GM21423 (cell line): Measurements from ENCODE around the gene SPECC1.
"Not testable (repeated sequence)": the region's sequence is repeated elsewhere in the genome, so short reads cannot be mapped to it uniquely, and the experiment has no call there.

ENCODE experiments used
- ATAC-seq: cut with Tn5 transposase; IDR thresholded peaks from one replicate; pipeline ENCODE4 v1.9.1; 2021; ENCODE audit warnings: mild to moderate bottlenecking, moderate library complexity; ENCODE audit not compliant: unreplicated experiment

Gene SPECC1

GRCh38 chr17:20262226-20263114 lies 253.3 kb downstream of the SPECC1 start:
- ATAC-seq = no peak

DNA sequence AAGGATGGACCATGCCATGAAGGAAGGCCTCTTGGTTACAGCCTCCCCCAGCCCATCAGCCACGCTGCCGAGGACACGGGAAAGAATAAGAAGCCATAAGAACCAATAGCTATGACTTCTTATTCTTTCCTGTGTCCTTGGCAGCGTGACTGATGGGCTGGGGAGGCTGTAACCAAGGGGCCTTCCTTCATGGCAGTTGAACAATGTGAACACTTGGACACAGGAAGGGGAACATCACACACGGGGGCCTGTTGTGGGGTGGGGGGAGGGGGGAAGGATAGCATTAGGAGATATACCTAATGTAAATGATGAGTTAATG lies 253.9 kb downstream of the SPECC1 start:
- not testable (repeated sequence) for ATAC-seq

GRCh38 chr17:20263595-20263994 lies 254.4 kb downstream of the SPECC1 start:
- ATAC-seq = no peak

- ATAC-seq = no peak
Observed at GRCh38 chr17:20264996-20265395, 255.8 kb downstream of the SPECC1 start.

DNA sequence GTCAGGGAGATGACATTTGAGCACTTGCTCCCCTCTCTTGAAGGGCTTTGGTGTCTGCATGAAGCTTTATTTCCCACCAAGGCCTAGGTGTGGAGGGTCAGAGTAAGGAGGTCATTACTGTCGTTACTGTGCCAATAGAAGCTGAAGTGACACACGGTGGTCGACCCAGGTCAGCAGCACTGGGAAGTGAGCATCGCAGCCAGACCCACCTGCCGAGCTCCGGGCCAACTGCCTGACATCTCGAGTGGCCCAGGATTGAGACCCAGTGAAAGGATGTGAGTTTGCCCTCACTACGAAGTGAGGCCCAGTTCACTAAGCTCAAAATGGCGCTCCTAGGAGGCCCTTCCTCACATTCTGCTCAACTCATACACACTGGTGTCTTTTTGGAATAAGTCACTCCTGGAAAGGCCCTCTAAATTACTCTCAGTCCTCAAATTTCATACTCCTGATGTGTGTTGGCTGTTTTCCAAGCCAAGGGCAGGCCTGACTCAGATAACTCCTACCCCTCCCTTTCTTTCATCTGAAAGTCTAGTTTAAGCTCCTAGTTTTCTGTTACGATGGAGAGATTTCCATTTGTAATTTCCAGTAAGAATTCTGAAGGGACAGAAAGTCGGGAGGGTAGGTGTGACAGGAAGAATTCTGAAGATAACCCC lies 257.8 kb downstream of the SPECC1 start:
- no peak for ATAC-seq

GRCh38 chr17:20267459-20267842 lies 258.3 kb downstream of the SPECC1 start:
- ATAC-seq = no peak

DNA sequence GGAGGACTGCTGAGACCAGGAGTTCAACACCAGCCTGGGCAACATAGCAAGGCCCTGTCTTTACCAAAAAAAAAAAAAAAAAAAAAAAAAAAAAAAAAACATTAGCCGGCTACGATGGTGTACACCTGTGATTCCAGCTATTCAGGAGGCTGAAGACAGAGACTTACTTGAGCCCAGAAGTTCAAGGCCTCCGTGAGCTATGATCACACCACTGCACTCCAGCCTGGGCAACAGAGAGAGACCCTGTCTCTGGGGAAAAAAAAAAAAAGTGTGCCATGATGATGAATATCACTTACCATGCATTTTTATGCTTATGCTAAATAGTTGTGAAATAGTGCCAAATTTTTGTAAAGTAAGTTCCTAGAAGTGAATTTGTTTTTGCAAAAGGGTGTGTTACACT lies 261.2 kb downstream of the SPECC1 start:
- no peak for ATAC-seq

- no peak for ATAC-seq
Observed at GRCh38 chr17:20271011-20271610, 262.0 kb downstream of the SPECC1 start.

- no peak for ATAC-seq
Observed at GRCh38 chr17:20273741-20274500, 264.8 kb downstream of the SPECC1 start.

- ATAC-seq = no peak
Observed at GRCh38 chr17:20275653-20276052, 266.5 kb downstream of the SPECC1 start.

DNA sequence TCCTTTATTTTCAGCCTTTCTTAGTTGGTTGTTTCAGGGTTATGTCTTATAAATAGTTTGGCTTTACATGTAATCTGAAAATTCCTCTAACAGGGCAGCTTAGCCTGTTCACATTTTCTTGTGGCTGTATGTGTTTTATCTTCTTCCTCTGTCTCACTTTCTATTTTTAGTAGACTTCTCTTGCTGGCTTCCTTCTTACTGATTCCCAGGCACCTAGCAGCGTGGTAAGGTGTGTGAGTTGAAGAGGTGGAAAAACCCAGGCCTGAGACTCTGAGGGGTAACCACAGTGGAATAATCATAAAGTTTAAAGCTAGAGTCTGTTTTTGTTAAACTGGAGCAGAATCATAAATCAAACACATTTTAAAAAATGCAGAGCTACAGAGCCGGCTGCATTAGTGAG lies 267.3 kb downstream of the SPECC1 start:
- ATAC-seq = no peak

DNA sequence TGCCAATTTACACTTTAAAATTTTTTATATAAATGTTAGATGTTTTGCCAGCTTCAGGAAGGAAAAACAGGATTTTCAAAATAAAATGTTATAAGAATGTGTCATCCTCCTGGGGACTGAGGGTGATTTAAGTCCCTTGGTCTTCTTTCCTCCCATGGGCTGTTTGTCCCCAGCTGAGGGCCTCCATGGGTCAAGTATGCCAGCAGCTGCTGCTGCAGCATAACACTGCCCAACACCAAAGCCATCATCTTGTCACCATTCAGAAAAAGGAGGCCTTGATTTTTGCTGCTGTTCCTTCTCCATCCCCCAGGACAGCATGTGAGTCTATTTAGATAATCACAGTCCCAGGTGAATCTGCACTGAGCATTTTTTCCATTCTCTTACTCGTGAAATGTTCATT lies 269.6 kb downstream of the SPECC1 start:
- no peak for ATAC-seq

GRCh38 chr17:20279631-20280030 lies 270.5 kb downstream of the SPECC1 start:
- no peak for ATAC-seq

GRCh38 chr17:20280051-20280450 lies 270.9 kb downstream of the SPECC1 start:
- no peak for ATAC-seq

DNA sequence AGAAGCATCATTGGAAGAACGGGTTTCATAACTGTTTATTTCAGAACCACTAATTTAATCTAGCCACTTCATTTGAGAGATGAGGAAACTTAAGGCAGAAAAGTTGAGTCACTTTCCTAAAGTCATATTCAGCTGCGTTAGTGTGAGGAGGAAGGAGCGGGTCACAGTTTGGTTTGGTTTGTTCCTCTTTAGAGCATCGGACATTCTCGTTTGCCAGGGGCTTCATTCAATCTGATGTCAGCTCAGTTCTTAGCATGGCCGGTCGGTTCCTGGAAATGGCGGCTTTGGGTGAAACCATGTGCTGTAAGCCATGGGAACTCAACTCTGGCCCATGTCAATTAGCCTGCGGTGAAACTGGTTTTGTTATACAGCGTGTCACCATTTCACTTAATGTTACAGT lies 271.7 kb downstream of the SPECC1 start:
- no peak for ATAC-seq

DNA sequence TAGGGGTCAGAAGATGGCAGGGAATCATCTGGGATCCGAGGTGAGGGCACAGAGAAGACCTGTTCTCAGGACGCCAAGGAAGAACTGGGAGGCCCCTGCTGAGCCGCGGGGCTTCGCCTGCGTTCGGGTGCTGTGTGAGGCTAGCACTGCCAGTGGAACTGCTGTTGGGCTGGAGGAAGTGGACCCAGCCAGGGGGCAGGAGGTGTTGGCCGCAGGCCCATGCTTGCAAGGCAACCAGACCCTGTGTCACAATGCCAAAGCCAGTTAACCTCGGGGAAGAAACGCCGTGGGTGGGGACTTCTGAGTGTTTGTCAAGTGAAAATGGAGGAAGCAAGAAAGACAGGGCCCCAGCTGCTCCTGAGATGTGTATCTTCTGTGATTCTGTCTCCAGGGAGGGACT lies 272.7 kb downstream of the SPECC1 start:
- ATAC-seq = no peak

DNA sequence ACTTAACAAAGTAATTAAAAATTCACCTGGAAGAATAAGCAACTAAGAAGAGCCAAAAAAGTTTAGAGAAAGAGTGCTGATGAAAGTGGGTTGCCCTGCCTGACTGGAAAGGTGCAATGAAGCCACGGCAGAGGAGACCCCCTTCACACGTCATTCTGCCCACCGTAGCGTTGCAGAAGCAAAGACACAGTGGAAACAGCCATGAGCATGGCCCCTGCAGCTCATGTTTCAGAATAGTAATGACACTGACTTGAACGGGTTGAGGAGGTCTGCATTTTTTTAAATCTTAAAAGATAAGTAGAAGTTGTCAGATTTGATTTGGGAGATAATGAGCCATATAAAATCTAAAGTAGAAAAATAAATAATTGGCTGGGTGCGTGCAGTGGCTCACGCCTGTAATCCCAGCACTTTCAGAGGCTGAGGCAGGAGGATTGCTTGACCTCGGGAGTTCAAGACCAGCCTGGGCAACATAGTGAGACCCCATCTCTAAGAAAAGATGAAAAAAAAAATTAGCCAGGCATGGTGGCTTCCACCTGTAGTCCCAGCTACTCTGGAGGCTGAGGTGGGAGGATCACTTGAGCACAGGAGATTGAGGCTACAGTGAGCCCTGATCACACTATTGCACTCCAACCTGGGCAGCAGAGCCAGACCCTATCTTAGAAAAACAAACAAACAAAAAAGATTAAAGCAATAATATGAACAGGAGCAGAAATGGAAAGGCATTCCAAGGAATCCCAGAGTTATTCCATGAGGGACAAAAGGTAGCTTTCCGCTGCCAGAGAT lies 273.6 kb downstream of the SPECC1 start:
- ATAC-seq = no peak

- ATAC-seq = no peak
Observed at GRCh38 chr17:20284022-20284421, 274.9 kb downstream of the SPECC1 start.

GRCh38 chr17:20284570-20285295 lies 275.6 kb downstream of the SPECC1 start:
- no peak for ATAC-seq

DNA sequence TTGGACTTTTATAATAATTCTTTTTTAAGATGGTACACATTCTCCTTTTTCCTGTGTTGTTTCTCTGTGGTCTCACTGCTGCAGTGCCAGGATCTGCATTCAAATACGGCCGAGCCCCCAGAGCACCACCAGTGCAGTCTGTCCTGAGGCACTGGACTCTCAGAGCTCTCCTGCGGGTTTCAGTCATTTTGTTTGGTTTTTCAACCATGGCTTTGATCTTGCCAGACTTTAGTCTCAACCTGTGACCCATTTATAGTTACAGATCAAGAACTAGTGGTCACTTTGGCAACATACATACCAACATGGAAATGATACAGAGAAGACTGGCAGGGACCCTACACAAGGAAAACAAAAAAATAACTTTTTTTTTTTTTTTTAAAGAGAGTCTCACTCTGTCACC lies 280.8 kb downstream of the SPECC1 start:
- no peak for ATAC-seq
